H1 (cell line): Measurements from ENCODE around the gene RTEL1. TPM values are rescaled to one million over a fixed set of nuclear protein-coding genes. Genes with fewer than 3 reads are reported as not detected.

Experiments
- ATF3 ChIP-seq: IDR thresholded peaks from 2 replicates; pipeline ENCODE4 v1.6.1; 2011; ENCODE audit warnings: low read depth, mild to moderate bottlenecking, low read length; ENCODE audit not compliant: insufficient read depth
- BACH1 ChIP-seq: IDR thresholded peaks from 2 replicates; pipeline ENCODE4 v1.6.1; 2012; ENCODE audit warnings: low read length, improper control_type of control experiment
- CHD7 ChIP-seq: fragments of 300-600 bp; sonication (generic); IDR thresholded peaks from 2 replicates; pipeline ENCODE4 v1.7.1; 2012; ENCODE audit warnings: low read length, moderate library complexity, mild to moderate bottlenecking, inconsistent platforms; ENCODE audit not compliant: insufficient replicate concordance
- EGR1 ChIP-seq: IDR thresholded peaks from 2 replicates; pipeline ENCODE4 v1.6.1; 2011; ENCODE audit warnings: low read depth, low read length, borderline replicate concordance
- POLR2AphosphoS5 ChIP-seq: IDR thresholded peaks from 2 replicates; pipeline ENCODE4 v1.6.1; 2011; ENCODE audit warnings: low read depth, low read length
- RBBP5 ChIP-seq: IDR thresholded peaks from 2 replicates; pipeline ENCODE4 v1.7.1; 2012; ENCODE audit warnings: low read depth, mild to moderate bottlenecking, inconsistent platforms, low read length, moderate library complexity, borderline replicate concordance
- TEAD4 ChIP-seq: IDR thresholded peaks from 2 replicates; pipeline ENCODE4 v1.6.1; 2012; ENCODE audit warnings: low read depth, low read length, inconsistent platforms, mixed read lengths
- polyA plus RNA-seq, 7 experiments: library from polyadenylated mRNA; depleted of rRNA in 3 of 7; stranded (reverse) in 5 of 7; unstranded in 2 of 7; fragments of >200 nt in 5 of 7; fragments of 200-250 nt in 2 of 7; gene quantifications; 1 replicate in 5 of 7; 2 replicates in 1 of 7; 4 replicates in 1 of 7; pipeline versions ENCODE4 v1.2.1 to v1.2.3, GENCODE V29; 2011 to 2013; ENCODE audit warnings: missing spikeins in 2 of 7, mixed read lengths in 2 of 7
- total RNA-seq: library from RNA; stranded (reverse); fragmentation: NEBNext Ultra II Directional; extraction: Animal tissue kit (Norgen Biotek cat#: 25700); gene quantifications from 2 replicates; pipeline ENCODE4 v1.2.1, GENCODE V29; 2021
- TF ChIP-seq, protein P1 (sequence below): IDR thresholded peaks from 2 replicates; pipeline ENCODE4 v1.6.1; 2012; ENCODE audit warnings: inconsistent platforms
- TF ChIP-seq, protein P2 (sequence below): IDR thresholded peaks from 2 replicates; pipeline ENCODE4 v1.6.1; 2011; ENCODE audit warnings: low read length, improper control_type of control experiment

RTEL1 gene
- total and polyA plus RNA-seq, 2 of the 8 experiments (the other 6 are each of a cell fraction or from before 2014, with no cell fraction given) = 16.2 to 37.1 TPM

DNA sequence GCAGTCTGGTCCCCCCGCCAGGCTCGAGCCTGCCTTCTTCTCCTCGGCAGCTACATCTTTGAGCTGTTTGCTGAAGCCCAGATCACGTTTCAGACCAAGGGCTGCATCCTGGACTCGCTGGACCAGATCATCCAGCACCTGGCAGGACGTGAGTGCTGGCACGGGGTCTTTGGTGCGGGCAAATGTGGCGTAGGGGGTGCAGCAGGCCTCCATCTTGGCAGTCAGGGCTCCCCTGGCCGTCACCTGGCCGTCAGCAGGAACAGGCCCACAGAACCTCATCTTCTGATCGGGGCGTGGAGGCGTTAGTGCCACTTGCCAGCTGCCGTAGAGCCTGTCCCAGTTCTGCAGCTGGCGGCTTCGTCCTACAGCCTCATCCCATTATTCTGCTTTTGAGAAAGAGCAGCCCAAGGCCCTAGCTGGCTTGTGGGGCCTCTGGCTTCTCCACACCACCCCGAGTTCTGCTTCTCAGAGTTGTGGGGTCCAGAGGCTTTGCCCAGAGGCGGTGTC, 21.7 kb downstream of the RTEL1 start (continued):
- TF ChIP-seq CHD7 (no peak), BACH1 (no peak), POLR2AphosphoS5 (no peak), TEAD4 (no peak), RBBP5 (no peak), EGR1 (no peak), ATF3 (no peak)
- TF ChIP-seq, protein P1, sequence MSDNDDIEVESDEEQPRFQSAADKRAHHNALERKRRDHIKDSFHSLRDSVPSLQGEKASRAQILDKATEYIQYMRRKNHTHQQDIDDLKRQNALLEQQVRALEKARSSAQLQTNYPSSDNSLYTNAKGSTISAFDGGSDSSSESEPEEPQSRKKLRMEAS = no peak
- TF ChIP-seq, protein P2, sequence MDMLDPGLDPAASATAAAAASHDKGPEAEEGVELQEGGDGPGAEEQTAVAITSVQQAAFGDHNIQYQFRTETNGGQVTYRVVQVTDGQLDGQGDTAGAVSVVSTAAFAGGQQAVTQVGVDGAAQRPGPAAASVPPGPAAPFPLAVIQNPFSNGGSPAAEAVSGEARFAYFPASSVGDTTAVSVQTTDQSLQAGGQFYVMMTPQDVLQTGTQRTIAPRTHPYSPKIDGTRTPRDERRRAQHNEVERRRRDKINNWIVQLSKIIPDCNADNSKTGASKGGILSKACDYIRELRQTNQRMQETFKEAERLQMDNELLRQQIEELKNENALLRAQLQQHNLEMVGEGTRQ = no peak
